PFSK-1 (cell line): ENCODE results near the gene SNX3.

ENCODE experiments used
- FOXP2 ChIP-seq: optimal IDR thresholded peaks from 2 replicates; pipeline ENCODE3; 2011; ENCODE audit warnings: borderline replicate concordance, control low read depth, inconsistent platforms; ENCODE audit not compliant: insufficient read depth; ENCODE audit errors: extremely low read length, extremely low read depth
- POLR2AphosphoS5 ChIP-seq: IDR thresholded peaks from 2 replicates; pipeline ENCODE4 v1.6.1; 2012; ENCODE audit warnings: low read depth, mild to moderate bottlenecking, control low read depth, low read length, moderate library complexity
- REST ChIP-seq, 2 experiments: IDR thresholded peaks; 2 replicates each; pipeline versions ENCODE4 v1.6.1 to v1.8.0; 2011 to 2012; ENCODE audit warnings: low read depth in 2 of 2, low read length in 2 of 2, control low read depth in 1 of 2, inconsistent platforms in 1 of 2, mild to moderate bottlenecking in 1 of 2, moderate library complexity in 1 of 2; ENCODE audit not compliant: insufficient read depth in 1 of 2
- SIN3A ChIP-seq: IDR thresholded peaks from 2 replicates; pipeline ENCODE4 v1.6.1; 2012; ENCODE audit warnings: mild to moderate bottlenecking, low read length, moderate library complexity, borderline replicate concordance; ENCODE audit not compliant: insufficient read depth
- TAF1 ChIP-seq: IDR thresholded peaks from 2 replicates; pipeline ENCODE4 v1.6.1; 2012; ENCODE audit warnings: low read length, control low read depth, borderline replicate concordance; ENCODE audit not compliant: insufficient read depth

Gene SNX3

GRCh38 chr6:108222504-108222903, 38.3 kb downstream of the SNX3 start:
- TF ChIP-seq POLR2AphosphoS5 (no peak), FOXP2 (no peak), SIN3A (no peak), TAF1 (no peak), REST (IDR thresholded peaks at IDR 0.05; ENCODE audit: insufficient read depth in 1 of 2, low read depth in 2 of 2, low read length in 2 of 2) (no peak)

GRCh38 chr6:108222064-108222463, 38.8 kb downstream of the SNX3 start:
- TF ChIP-seq POLR2AphosphoS5 (no peak), TAF1 (no peak), SIN3A (no peak), FOXP2 (no peak), REST (IDR thresholded peaks at IDR 0.05; ENCODE audit: insufficient read depth in 1 of 2, low read depth in 2 of 2, low read length in 2 of 2) (no peak)

GRCh38 chr6:108211671-108212070, 49.2 kb downstream of the SNX3 start:
- no peak for TF ChIP-seq POLR2AphosphoS5
- TF ChIP-seq REST (IDR thresholded peaks at IDR 0.05; ENCODE audit: insufficient read depth in 1 of 2, low read depth in 2 of 2, low read length in 2 of 2) = no peak
- no peak for TF ChIP-seq TAF1
- no peak for TF ChIP-seq FOXP2
- TF ChIP-seq SIN3A = no peak

GRCh38 chr6:108210556-108210955, 50.3 kb downstream of the SNX3 start:
- TF ChIP-seq SIN3A = no peak
- TF ChIP-seq POLR2AphosphoS5 = no peak
- no peak for TF ChIP-seq REST (IDR thresholded peaks at IDR 0.05; ENCODE audit: insufficient read depth in 1 of 2, low read depth in 2 of 2, low read length in 2 of 2)
- no peak for TF ChIP-seq FOXP2
- TF ChIP-seq TAF1 = no peak

- TF ChIP-seq POLR2AphosphoS5 (no peak), SIN3A (no peak), FOXP2 (no peak), REST (IDR thresholded peaks at IDR 0.05; ENCODE audit: insufficient read depth in 1 of 2, low read depth in 2 of 2, low read length in 2 of 2) (no peak), TAF1 (no peak)
Observed at GRCh38 chr6:108209738-108210137, 51.1 kb downstream of the SNX3 start.
